Measurements from ENCODE around the gene LRBA.
"Not testable (repeated sequence)": the region's sequence is repeated elsewhere in the genome, so short reads cannot be mapped to it uniquely, and the experiment has no call there.

Gene LRBA

GRCh38 chr4:150664935-150665334 is 350.1 kb downstream of the LRBA start:
- Mint-ChIP-seq H3K27ac (no peak overlapping the region), H3K4me3 (no peak overlapping the region), H3K9me3 (no peaks in the 10 kb centered on the region), H3K27me3 (no peaks in the 10 kb centered on the region), H3K4me1 (peaks cover 3% of the 10 kb centered on the region), H3K36me3 (peaks cover 22% of the 10 kb centered on the region)
- ATAC-seq (ENCODE audit: low read depth) (no peak), DNase-seq (ENCODE audit: low spot score in 2 of 2) (no peak)

GRCh38 chr4:150662686-150663085 is 352.4 kb downstream of the LRBA start:
- Mint-ChIP-seq H3K4me1 (peaks cover 3% of the 10 kb centered on the region), H3K36me3 (peaks cover 15% of the 10 kb centered on the region), H3K27me3 (no peaks in the 10 kb centered on the region), H3K27ac (no peak overlapping the region), H3K4me3 (no peak overlapping the region), H3K9me3 (no peaks in the 10 kb centered on the region)
- no peak for ATAC-seq (ENCODE audit: low read depth)
- DNase-seq (ENCODE audit: low spot score in 2 of 2), result no peak

GRCh38 chr4:150661551-150661950 is 353.5 kb downstream of the LRBA start:
- H3K36me3 Mint-ChIP-seq, result peaks cover 13% of the 10 kb centered on the region
- not testable (repeated sequence) for H3K4me3 Mint-ChIP-seq; DNase-seq (ENCODE audit: low spot score in 2 of 2); H3K27ac Mint-ChIP-seq; ATAC-seq (ENCODE audit: low read depth); H3K27me3 Mint-ChIP-seq; H3K9me3 Mint-ChIP-seq; H3K4me1 Mint-ChIP-seq

GRCh38 chr4:150658258-150658657 is 356.8 kb downstream of the LRBA start:
- peaks cover 13% of the 10 kb centered on the region for H3K36me3 Mint-ChIP-seq
- not testable (repeated sequence) for H3K4me1 Mint-ChIP-seq; ATAC-seq (ENCODE audit: low read depth)

GRCh38 chr4:150656891-150657290 is 358.2 kb downstream of the LRBA start:
- Mint-ChIP-seq H3K4me3 (no peak overlapping the region), H3K9me3 (peaks cover 4% of the 10 kb centered on the region), H3K27ac (no peak overlapping the region), H3K27me3 (no peaks in the 10 kb centered on the region), H3K4me1 (no peaks in the 10 kb centered on the region), H3K36me3 (peaks cover 13% of the 10 kb centered on the region)
- DNase-seq (ENCODE audit: low spot score in 2 of 2) (no peak), ATAC-seq (ENCODE audit: low read depth) (no peak)

More at GRCh38 chr4:150658258-150658657, 356.8 kb downstream of the LRBA start:
- DNase-seq (ENCODE audit: low spot score in 2 of 2); H3K9me3 Mint-ChIP-seq; H3K27ac Mint-ChIP-seq; H3K27me3 Mint-ChIP-seq; H3K4me3 Mint-ChIP-seq: not testable (repeated sequence)

- DNase-seq (ENCODE audit: low spot score in 2 of 2) (no peak), ATAC-seq (ENCODE audit: low read depth) (no peak)
- Mint-ChIP-seq H3K4me1 (peaks cover 3% of the 10 kb centered on the region), H3K27ac (no peak overlapping the region), H3K36me3 (peaks cover 10% of the 10 kb centered on the region), H3K9me3 (no peaks in the 10 kb centered on the region), H3K27me3 (no peaks in the 10 kb centered on the region), H3K4me3 (no peak overlapping the region)
Measured at GRCh38 chr4:150650751-150651150, 364.3 kb downstream of the LRBA start.

GRCh38 chr4:150648123-150648522 is 367.0 kb downstream of the LRBA start:
- peaks cover 3% of the 10 kb centered on the region for H3K4me1 Mint-ChIP-seq
- H3K27me3 Mint-ChIP-seq, result no peaks in the 10 kb centered on the region
- H3K9me3 Mint-ChIP-seq, result no peaks in the 10 kb centered on the region
- no peak for DNase-seq (ENCODE audit: low spot score in 2 of 2)
- no peak overlapping the region for H3K4me3 Mint-ChIP-seq
- no peak overlapping the region for H3K27ac Mint-ChIP-seq
- no peak for ATAC-seq (ENCODE audit: low read depth)
- H3K36me3 Mint-ChIP-seq, result peaks cover 13% of the 10 kb centered on the region

GRCh38 chr4:150647008-150647407 is 368.1 kb downstream of the LRBA start:
- H3K9me3 Mint-ChIP-seq, result no peaks in the 10 kb centered on the region
- ATAC-seq (ENCODE audit: low read depth) (no peak), DNase-seq (ENCODE audit: low spot score in 2 of 2) (no peak)
- H3K36me3 Mint-ChIP-seq, result peaks cover 17% of the 10 kb centered on the region
- H3K27ac Mint-ChIP-seq, result no peak overlapping the region
- no peak overlapping the region for H3K4me3 Mint-ChIP-seq
- peaks cover 3% of the 10 kb centered on the region for H3K4me1 Mint-ChIP-seq
- H3K27me3 Mint-ChIP-seq, result no peaks in the 10 kb centered on the region

GRCh38 chr4:150641612-150642011 is 373.5 kb downstream of the LRBA start:
- ATAC-seq (ENCODE audit: low read depth), result no peak
- H3K9me3 Mint-ChIP-seq, result peaks cover 1% of the 10 kb centered on the region
- no peak overlapping the region for H3K27ac Mint-ChIP-seq
- no peak overlapping the region for H3K4me3 Mint-ChIP-seq
- no peaks in the 10 kb centered on the region for H3K27me3 Mint-ChIP-seq
- no peaks in the 10 kb centered on the region for H3K4me1 Mint-ChIP-seq
- no peak for DNase-seq (ENCODE audit: low spot score in 2 of 2)
- H3K36me3 Mint-ChIP-seq, result peaks cover 20% of the 10 kb centered on the region

- Mint-ChIP-seq H3K27me3 (no peaks in the 10 kb centered on the region), H3K4me1 (no peaks in the 10 kb centered on the region), H3K36me3 (peaks cover 36% of the 10 kb centered on the region), H3K27ac (no peak overlapping the region), H3K9me3 (peaks cover 12% of the 10 kb centered on the region), H3K4me3 (no peak overlapping the region)
- no peak for ATAC-seq (ENCODE audit: low read depth)
- no peak for DNase-seq (ENCODE audit: low spot score in 2 of 2)
Measured at GRCh38 chr4:150632639-150633038, 382.4 kb downstream of the LRBA start.

- DNase-seq (ENCODE audit: low spot score in 2 of 2) (no peak), ATAC-seq (ENCODE audit: low read depth) (no peak)
- no peak overlapping the region for H3K27ac Mint-ChIP-seq
- no peaks in the 10 kb centered on the region for H3K4me1 Mint-ChIP-seq
- H3K36me3 Mint-ChIP-seq, result peaks cover 16% of the 10 kb centered on the region
- H3K27me3 Mint-ChIP-seq, result no peaks in the 10 kb centered on the region
- no peak overlapping the region for H3K4me3 Mint-ChIP-seq
- peaks cover 8% of the 10 kb centered on the region for H3K9me3 Mint-ChIP-seq
Measured at GRCh38 chr4:150628073-150628472, 387.0 kb downstream of the LRBA start.

GRCh38 chr4:150625033-150625432 is 390.1 kb downstream of the LRBA start:
- no peak for ATAC-seq (ENCODE audit: low read depth)
- no peaks in the 10 kb centered on the region for H3K4me1 Mint-ChIP-seq
- H3K36me3 Mint-ChIP-seq, result peaks cover 24% of the 10 kb centered on the region
- no peak for DNase-seq (ENCODE audit: low spot score in 2 of 2)
- no peaks in the 10 kb centered on the region for H3K27me3 Mint-ChIP-seq
- H3K4me3 Mint-ChIP-seq, result no peak overlapping the region
- peaks cover 5% of the 10 kb centered on the region for H3K9me3 Mint-ChIP-seq
- no peak overlapping the region for H3K27ac Mint-ChIP-seq

- H3K27me3 Mint-ChIP-seq, result no peaks in the 10 kb centered on the region
- ATAC-seq (ENCODE audit: low read depth), result no peak
- H3K4me3 Mint-ChIP-seq, result no peak overlapping the region
- peaks cover 21% of the 10 kb centered on the region for H3K36me3 Mint-ChIP-seq
- no peak for DNase-seq (ENCODE audit: low spot score in 2 of 2)
- H3K27ac Mint-ChIP-seq, result no peak overlapping the region
- H3K4me1 Mint-ChIP-seq, result no peaks in the 10 kb centered on the region
- peaks cover 5% of the 10 kb centered on the region for H3K9me3 Mint-ChIP-seq
Measured at GRCh38 chr4:150624055-150624454, 391.0 kb downstream of the LRBA start.

- Mint-ChIP-seq H3K27ac (no peak overlapping the region), H3K27me3 (no peaks in the 10 kb centered on the region), H3K4me3 (no peak overlapping the region), H3K9me3 (peaks cover 3% of the 10 kb centered on the region), H3K4me1 (no peaks in the 10 kb centered on the region), H3K36me3 (peaks cover 17% of the 10 kb centered on the region)
- no peak for DNase-seq (ENCODE audit: low spot score in 2 of 2)
- no peak for ATAC-seq (ENCODE audit: low read depth)
Measured at GRCh38 chr4:150619042-150619441, 396.0 kb downstream of the LRBA start.

GRCh38 chr4:150609131-150609530 is 406.0 kb downstream of the LRBA start:
- Mint-ChIP-seq H3K4me3 (no peak overlapping the region), H3K4me1 (no peaks in the 10 kb centered on the region), H3K9me3 (no peaks in the 10 kb centered on the region), H3K27ac (no peak overlapping the region), H3K36me3 (peaks cover 12% of the 10 kb centered on the region), H3K27me3 (no peaks in the 10 kb centered on the region)
- no peak for ATAC-seq (ENCODE audit: low read depth)
- DNase-seq (ENCODE audit: low spot score in 2 of 2), result no peak
